GM19397 (cell line): ENCODE data around the gene ALMS1.
"Not testable (repeated sequence)": the region's sequence is repeated elsewhere in the genome, so short reads cannot be mapped to it uniquely, and the experiment has no call there.

Experiments used
- ATAC-seq: cut with Tn5 transposase; IDR thresholded peaks from one replicate; pipeline ENCODE4 v1.9.1; 2021; ENCODE audit warnings: mild to moderate bottlenecking, moderate library complexity; ENCODE audit not compliant: unreplicated experiment

The ALMS1 gene

GRCh38 chr2:73385504-73386341 is at the start of gene ALMS1:
ALMS1 (plus strand) TSS chr2:73385836; CDS start chr2:73385869, 33 bp downstream.
- peak; percentile 93 for ATAC-seq

- no peak for ATAC-seq
Observed at GRCh38 chr2:73337828-73338227, 47.8 kb upstream of the ALMS1 start.

- ATAC-seq: no peak
Observed at GRCh38 chr2:73339201-73339600, 46.4 kb upstream of the ALMS1 start.

GRCh38 chr2:73341039-73341438 is 44.6 kb upstream of the ALMS1 start:
- no peak for ATAC-seq

GRCh38 chr2:73343992-73344391 is 41.6 kb upstream of the ALMS1 start:
- no peak for ATAC-seq

GRCh38 chr2:73344747-73345146 is 40.9 kb upstream of the ALMS1 start:
- ATAC-seq: not testable (repeated sequence)

- no peak for ATAC-seq
Observed at GRCh38 chr2:73350035-73350691, 35.5 kb upstream of the ALMS1 start.

- ATAC-seq: no peak
Observed at GRCh38 chr2:73356097-73356496, 29.5 kb upstream of the ALMS1 start.

- no peak for ATAC-seq
Observed at GRCh38 chr2:73359915-73360697, 25.5 kb upstream of the ALMS1 start.

- ATAC-seq: no peak
Observed at GRCh38 chr2:73366060-73366459, 19.6 kb upstream of the ALMS1 start.

- ATAC-seq: no peak
Observed at GRCh38 chr2:73368781-73369180, 16.9 kb upstream of the ALMS1 start.

GRCh38 chr2:73370348-73370747 is 15.3 kb upstream of the ALMS1 start:
- no peak for ATAC-seq

GRCh38 chr2:73373344-73373743 is 12.3 kb upstream of the ALMS1 start:
- no peak for ATAC-seq

- ATAC-seq: no peak
Observed at GRCh38 chr2:73374269-73374668, 11.4 kb upstream of the ALMS1 start.

- no peak for ATAC-seq
Observed at GRCh38 chr2:73376681-73377080, 9.0 kb upstream of the ALMS1 start.

GRCh38 chr2:73383036-73383435 is 2.6 kb upstream of the ALMS1 start:
- no peak for ATAC-seq

GRCh38 chr2:73385123-73385503 is 523 bp upstream of the ALMS1 start:
- no peak for ATAC-seq

- ATAC-seq: peak; percentile 5
Observed at GRCh38 chr2:73386342-73386868, 769 bp downstream of the ALMS1 start.

GRCh38 chr2:73386894-73387636 is 1.4 kb downstream of the ALMS1 start:
- ATAC-seq: no peak

GRCh38 chr2:73402386-73403103 is 16.9 kb downstream of the ALMS1 start:
- no peak for ATAC-seq
